Astrocyte (in vitro differentiated cells and primary cell): ENCODE data around the gene XXYLT1. TPM values are rescaled to one million over a fixed set of nuclear protein-coding genes. Genes with fewer than 3 reads are reported as not detected.

Source experiments
- DNase-seq: peaks from one replicate; pipeline ENCODE4 v3.0.0-alpha.2; 2010; ENCODE audit warnings: low read depth
- FAIRE-seq: peaks from 2 replicates; lab custom pipeline; 2011; peaks lifted over from hg19 to GRCh38; lab: Jason Lieb, UNC
- H2AFZ ChIP-seq: 2 replicates; pipeline ENCODE4 v1.6.0; 2012; ENCODE audit warnings: low read depth, low read length, inconsistent platforms
- H3K27ac ChIP-seq: 2 replicates; pipeline ENCODE4 v1.5.1; 2011; ENCODE audit warnings: low read depth, low read length, inconsistent platforms
- H3K27me3 ChIP-seq: 2 replicates; pipeline ENCODE4 v1.6.0; 2011; ENCODE audit warnings: low read length, inconsistent platforms; ENCODE audit not compliant: insufficient read depth
- H3K36me3 ChIP-seq: 2 replicates; pipeline ENCODE4 v1.5.1; 2011; ENCODE audit warnings: low read length, inconsistent platforms; ENCODE audit not compliant: insufficient read depth
- H3K4me1 ChIP-seq: 2 replicates; pipeline ENCODE4 v1.5.1; 2011; ENCODE audit warnings: low read length, inconsistent platforms; ENCODE audit not compliant: insufficient read depth
- H3K4me2 ChIP-seq: 2 replicates; pipeline ENCODE4 v1.6.0; 2012; ENCODE audit warnings: low read length, inconsistent platforms
- H3K4me3 ChIP-seq: 2 replicates; pipeline ENCODE4 v1.5.1; 2011; ENCODE audit warnings: low read depth, mild to moderate bottlenecking, low read length, inconsistent platforms; ENCODE audit not compliant: insufficient read depth
- H3K79me2 ChIP-seq: 2 replicates; pipeline ENCODE4 v1.6.0; 2012; ENCODE audit warnings: mild to moderate bottlenecking, low read length, inconsistent platforms; ENCODE audit not compliant: insufficient read depth
- H3K9ac ChIP-seq: 2 replicates; pipeline ENCODE4 v1.6.0; 2012; ENCODE audit warnings: mild to moderate bottlenecking, low read length, inconsistent platforms
- H3K9me3 ChIP-seq: 2 replicates; pipeline ENCODE4 v1.5.1; 2012; ENCODE audit warnings: low read depth, mild to moderate bottlenecking, low read length, inconsistent platforms; ENCODE audit not compliant: insufficient read depth
- H4K20me1 ChIP-seq: 2 replicates; pipeline ENCODE4 v1.6.0; 2012; ENCODE audit warnings: low read length, inconsistent platforms; ENCODE audit not compliant: insufficient read depth
- H3K27ac Mint-ChIP-seq: one replicate; pipeline ENCODE4 v1.8.0; 2021; ENCODE audit warnings: mild to moderate bottlenecking, mixed read lengths; ENCODE audit not compliant: unreplicated experiment
- H3K27me3 Mint-ChIP-seq: one replicate; pipeline ENCODE4 v1.8.0; 2021; ENCODE audit warnings: low read depth, mixed read lengths; ENCODE audit not compliant: unreplicated experiment
- H3K36me3 Mint-ChIP-seq: one replicate; pipeline ENCODE4 v1.8.0; 2021; ENCODE audit warnings: low read depth, mixed read lengths; ENCODE audit not compliant: unreplicated experiment
- H3K4me1 Mint-ChIP-seq: one replicate; pipeline ENCODE4 v1.8.0; 2021; ENCODE audit warnings: low read depth, mixed read lengths; ENCODE audit not compliant: unreplicated experiment
- H3K4me3 Mint-ChIP-seq: one replicate; pipeline ENCODE4 v1.8.0; 2021; ENCODE audit warnings: mild to moderate bottlenecking, moderate library complexity, mixed read lengths; ENCODE audit not compliant: unreplicated experiment
- H3K9me3 Mint-ChIP-seq: one replicate; pipeline ENCODE4 v1.8.0; 2021; ENCODE audit warnings: mild to moderate bottlenecking, mixed read lengths; ENCODE audit not compliant: unreplicated experiment
- CTCF ChIP-seq: IDR thresholded peaks from 2 replicates; pipeline ENCODE4 v1.5.1; 2011; ENCODE audit warnings: low read depth, mild to moderate bottlenecking, inconsistent platforms, low read length, moderate library complexity; ENCODE audit not compliant: insufficient read depth
- EZH2 ChIP-seq: IDR thresholded peaks from 2 replicates; pipeline ENCODE4 v1.6.1; 2012; ENCODE audit warnings: mild to moderate bottlenecking, low read length, inconsistent platforms; ENCODE audit not compliant: insufficient read depth
- total RNA-seq: library from RNA; stranded (reverse); gene quantifications from 2 replicates; pipeline ENCODE4 v1.2.1, GENCODE V29; 2021

The XXYLT1 gene
- total RNA-seq, 1 donor from 2014 or later = 26.2 TPM

DNA sequence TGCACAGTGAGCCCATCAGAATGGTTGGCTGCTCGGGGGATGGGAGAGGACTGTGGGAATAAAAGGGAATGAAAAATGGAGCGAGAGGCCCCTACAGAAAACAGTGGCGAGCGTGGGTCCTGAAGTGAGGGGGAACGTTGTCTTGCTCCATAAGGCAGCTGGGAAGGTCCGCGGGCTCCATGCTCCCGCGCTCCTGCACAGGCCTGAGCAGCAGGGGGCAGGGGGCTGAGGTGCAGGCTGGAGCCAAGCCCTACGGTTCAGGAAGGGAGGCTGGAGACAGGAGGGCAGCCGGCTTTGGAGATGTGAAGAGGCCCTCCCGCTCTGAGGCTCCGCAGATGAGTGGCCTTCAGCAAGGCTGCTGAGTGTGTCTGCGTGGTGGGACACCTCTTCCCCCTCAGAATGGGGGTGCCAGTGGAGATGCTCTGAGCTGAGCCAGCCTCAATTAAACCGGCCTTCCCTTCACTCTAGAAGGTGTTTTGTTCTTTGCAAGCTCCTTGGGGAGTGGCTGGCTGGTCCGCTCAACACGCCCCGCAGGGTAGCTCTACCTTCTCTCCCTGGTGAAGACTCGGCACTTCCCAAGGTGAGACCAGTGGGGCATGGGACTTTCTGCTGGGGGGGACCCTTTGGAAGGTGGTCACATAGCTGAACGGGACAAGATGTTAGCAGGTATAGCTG, 208.0 kb downstream of the XXYLT1 start:
- no peaks in the 10 kb centered on the region for H3K36me3 ChIP-seq
- H3K4me1 Mint-ChIP-seq = no peaks in the 10 kb centered on the region
- no peaks in the 10 kb centered on the region for H3K79me2 ChIP-seq
- no peak for TF ChIP-seq EZH2
- peaks cover 9% of the 10 kb centered on the region for H3K36me3 Mint-ChIP-seq
- no peak for FAIRE-seq
- no peak overlapping the region for H3K9ac ChIP-seq
- peaks cover 3% of the 10 kb centered on the region for H3K9me3 Mint-ChIP-seq
- H4K20me1 ChIP-seq = no peaks in the 10 kb centered on the region
- H3K27me3 Mint-ChIP-seq = peaks cover 46% of the 10 kb centered on the region
- no peaks in the 10 kb centered on the region for H3K4me1 ChIP-seq
- H3K9me3 ChIP-seq = no peaks in the 10 kb centered on the region
- DNase-seq = no peak
- no peak overlapping the region for H3K4me2 ChIP-seq
- H3K27ac ChIP-seq = no peak overlapping the region
- no peak overlapping the region for H3K27ac Mint-ChIP-seq
- H3K4me3 ChIP-seq = no peak overlapping the region
- H2AFZ ChIP-seq = no peak overlapping the region
- no peak overlapping the region for H3K4me3 Mint-ChIP-seq
- no peaks in the 10 kb centered on the region for H3K27me3 ChIP-seq

DNA sequence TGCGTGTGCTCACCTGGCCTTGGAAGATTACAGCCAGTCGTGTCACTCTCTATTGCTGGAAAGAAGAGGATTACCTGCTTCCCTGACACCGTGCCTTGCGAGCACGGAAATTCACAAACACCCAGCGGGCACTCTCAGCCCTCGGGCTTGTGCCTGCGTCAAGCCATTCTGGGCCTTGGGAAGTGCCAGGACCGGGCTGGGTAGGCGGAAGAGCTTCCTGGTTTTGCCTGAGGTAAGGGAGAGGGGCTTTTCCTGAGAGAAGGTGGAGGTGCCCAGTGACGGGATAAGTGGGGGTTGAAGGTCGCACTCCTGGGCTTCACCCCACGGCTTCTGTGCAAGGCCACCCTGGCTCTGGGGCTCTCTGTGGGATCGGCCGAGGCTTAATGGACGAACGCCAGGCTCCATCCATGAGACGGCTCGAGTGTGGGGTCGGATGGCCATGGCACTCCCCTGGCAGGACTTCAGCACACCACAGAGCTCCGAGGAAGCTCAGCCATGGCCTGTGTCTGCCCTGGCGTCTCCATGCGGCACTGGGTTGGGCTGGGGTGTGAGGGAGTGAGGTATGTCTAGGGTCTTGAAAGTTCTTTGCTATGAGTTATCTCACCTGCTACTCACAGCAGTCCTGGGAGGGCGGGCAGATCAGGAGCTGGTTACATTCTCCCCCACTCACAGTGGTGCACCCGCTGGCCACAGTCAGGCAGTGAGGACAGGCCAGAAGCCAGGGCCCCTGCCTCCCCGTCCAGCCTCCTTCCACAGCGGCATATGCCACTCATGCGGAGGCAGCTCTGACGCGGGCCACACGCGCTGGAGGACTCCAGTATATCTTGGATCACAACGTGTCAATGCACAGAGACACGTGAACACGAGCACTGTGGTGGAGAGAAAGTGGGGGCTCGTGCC, 209.0 kb downstream of the XXYLT1 start:
- Mint-ChIP-seq H3K9me3 (peaks cover 3% of the 10 kb centered on the region), H3K27me3 (peaks cover 54% of the 10 kb centered on the region), H3K36me3 (peaks cover 9% of the 10 kb centered on the region), H3K4me3 (no peak overlapping the region), H3K27ac (no peak overlapping the region), H3K4me1 (no peaks in the 10 kb centered on the region)
- Histone ChIP-seq H3K9ac (no peak overlapping the region), H3K4me1 (no peaks in the 10 kb centered on the region), H4K20me1 (no peaks in the 10 kb centered on the region), H3K36me3 (no peaks in the 10 kb centered on the region), H2AFZ (no peak overlapping the region), H3K4me2 (no peak overlapping the region), H3K9me3 (no peaks in the 10 kb centered on the region), H3K79me2 (no peaks in the 10 kb centered on the region), H3K4me3 (no peak overlapping the region), H3K27ac (no peak overlapping the region), H3K27me3 (peaks cover 3% of the 10 kb centered on the region)
- no peak for DNase-seq
- TF ChIP-seq EZH2 (no peak), CTCF (no peak)
- FAIRE-seq = no peak

DNA sequence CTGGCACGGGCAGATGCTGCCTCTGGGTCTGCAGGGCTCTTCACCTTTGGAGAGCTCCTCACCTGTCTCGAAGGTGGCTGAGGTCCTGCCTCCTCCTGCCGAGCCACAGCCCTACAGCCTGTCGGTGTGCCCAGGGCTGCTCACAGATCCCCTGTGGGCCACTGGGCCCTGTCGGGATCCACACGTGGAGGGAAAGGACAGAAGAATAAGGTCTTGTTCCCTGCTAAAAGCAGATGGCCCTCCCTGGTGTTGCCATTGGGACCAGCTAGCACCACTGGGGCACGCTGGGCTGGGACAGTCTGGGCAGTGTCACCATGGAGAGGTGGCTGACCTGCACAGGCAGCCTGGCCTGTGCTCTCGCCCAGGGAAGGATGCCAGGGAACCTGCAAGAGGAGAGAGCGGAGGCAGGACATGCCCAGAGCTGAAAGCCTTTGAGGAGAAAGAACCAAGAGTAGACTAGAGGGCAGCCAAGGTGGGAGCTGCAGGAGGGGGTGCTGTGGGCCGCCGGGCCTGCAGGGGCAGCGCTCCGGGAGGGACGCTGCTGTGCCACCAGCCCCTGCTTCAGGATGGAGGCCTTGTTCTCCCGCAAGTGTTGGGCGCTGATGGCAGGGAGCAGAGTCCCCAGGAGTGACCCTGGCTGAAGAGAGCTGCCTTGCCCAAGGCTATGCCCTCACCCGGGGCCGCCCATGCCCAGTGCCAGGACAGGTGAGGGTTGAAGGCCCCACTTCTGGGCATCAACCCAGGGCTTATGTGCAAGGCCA, 210.2 kb downstream of the XXYLT1 start:
- Mint-ChIP-seq H3K9me3 (no peaks in the 10 kb centered on the region), H3K4me3 (no peak overlapping the region), H3K36me3 (peaks cover 4% of the 10 kb centered on the region), H3K4me1 (no peaks in the 10 kb centered on the region), H3K27me3 (peaks cover 59% of the 10 kb centered on the region), H3K27ac (no peak overlapping the region)
- Histone ChIP-seq H3K4me1 (no peaks in the 10 kb centered on the region), H2AFZ (no peak overlapping the region), H3K27me3 (peaks cover 7% of the 10 kb centered on the region), H3K4me3 (no peak overlapping the region), H3K27ac (no peak overlapping the region), H3K9me3 (no peaks in the 10 kb centered on the region), H3K36me3 (no peaks in the 10 kb centered on the region), H3K4me2 (no peak overlapping the region), H3K9ac (no peak overlapping the region), H4K20me1 (no peaks in the 10 kb centered on the region), H3K79me2 (no peaks in the 10 kb centered on the region)
- DNase-seq (no peak), FAIRE-seq (no peak)
- TF ChIP-seq CTCF = no peak
- TF ChIP-seq EZH2 = no peak
